Adrenal gland (tissue), 12 donors: ENCODE measurements around the gene EFNA3. TPM values are rescaled to one million over a fixed set of nuclear protein-coding genes. Genes with fewer than 3 reads are reported as not detected.

ENCODE experiments used
- DNase-seq, 7 donors: peaks; one replicate each; pipeline ENCODE4 v3.0.0-alpha.2; 2019 to 2020
- H3K27ac ChIP-seq, 5 donors: fragments of 200-600 bp; sonication (generic) in 4 of 5; 1 replicate in 3 of 5; 2 replicates in 2 of 5; pipeline versions ENCODE4 v1.5.1 to v1.8.0; 2016 to 2020; ENCODE audit warnings: mild to moderate bottlenecking in 1 of 5
- H3K27me3 ChIP-seq: fragments of 200-600 bp; 2 replicates; pipeline ENCODE4 v1.8.0; 2021
- H3K36me3 ChIP-seq, 2 donors: fragments of 200-600 bp; replicated peaks in 1 of 2; 1 replicate in 1 of 2; 2 replicates in 1 of 2; pipeline versions ENCODE4 v1.5.1 to v1.8.0; 2018 to 2022
- H3K4me1 ChIP-seq, 2 donors: fragments of 200-600 bp; replicated peaks in 1 of 2; 1 replicate in 1 of 2; 2 replicates in 1 of 2; pipeline versions ENCODE4 v1.5.1 to v1.8.0; 2018 to 2021
- H3K4me3 ChIP-seq, 4 donors: fragments of 200-600 bp; sonication (generic) in 3 of 4; one replicate each; pipeline ENCODE4 v1.5.1; 2016 to 2018
- H3K9me3 ChIP-seq, 3 donors: fragments of 200-600 bp; sonication (generic) in 1 of 3; replicated peaks in 1 of 3; 1 replicate in 2 of 3; 2 replicates in 1 of 3; pipeline versions ENCODE4 v1.5.1 to v1.8.0; 2016 to 2021
- CTCF ChIP-seq, 6 experiments: fragments of 450-650 bp in 4 of 6; fragments of 200-600 bp in 2 of 6; sonication (generic) in 1 of 6; IDR thresholded peaks; 1 replicate in 5 of 6; 2 replicates in 1 of 6; pipeline versions ENCODE4 v1.5.1 to v1.8.0; 2016 to 2021; ENCODE audit warnings: antibody characterized with exemption in 6 of 6, mild to moderate bottlenecking in 2 of 6, moderate library complexity in 1 of 6
- POLR2A ChIP-seq, 2 donors: fragments of 450-650 bp; IDR thresholded peaks; one replicate each; pipeline ENCODE4 v1.6.1; 2017; ENCODE audit warnings: antibody characterized with exemption in 2 of 2, mild to moderate bottlenecking in 2 of 2, moderate library complexity in 1 of 2
- WGBS, 4 donors: extraction: QIAGEN DNeasy Blood & Tissue Kit in 2 of 4; methylation state at CpG; one replicate each; pipeline versions ENCODE4 v1.1.5 to v1.1.7; 2013 to 2017; 5-methylcytosine and 5-hydroxymethylcytosine counted together
- intact Hi-C, 2 donors: fragments of 100-400 bp; cut with DNase I; formaldehyde crosslinking; loops; one replicate each; pipeline versions ENCODE4 v1.14.1 to v1.15.0; 2022 to 2023
- polyA plus RNA-seq, 3 donors: library from polyadenylated mRNA; stranded (reverse); fragments of 200-250 nt in 2 of 3; fragments of 350-450 nt in 1 of 3; fragmentation: Illumina TruSeq in 1 of 3; extraction: RNeasy Lipid Tissue Mini Kit (QIAGEN cat#74804) in 1 of 3; gene quantifications; one replicate each; pipeline ENCODE4 v1.2.3, GENCODE V29; 2013 to 2014
- total RNA-seq, 9 donors: library from RNA; depleted of rRNA in 4 of 9; stranded (reverse); fragments of >200 nt in 4 of 9; fragments of 120-200 nt in 1 of 9; fragmentation: NEBNext Ultra II Directional in 1 of 9; extraction: Animal tissue kit (Norgen Biotek cat#: 25700) in 1 of 9; gene quantifications; one replicate each; pipeline versions ENCODE4 v1.1.0 to v1.2.4, GENCODE V29; 2013 to 2023
- donor health status: healthy with polysubstance abuse.
- donor health status: Bipolar disorder and iron deficiency.
- donor health status: DM: yes; HTN: yes; CAD: no.
- donor health status: DM: no; HTN: no; CAD: no.
- donor health status: DM: no; HTN: no; CAD: no.
- donor health status: DM: yes; HTN: yes; CAD: no.

Gene EFNA3
- total and polyA plus RNA-seq, 12 donors: 1.4 to 7.3 (median 3.3) TPM

GRCh38 chr1:155077758-155078445 is 735 bp upstream of the EFNA3 start:
- no peak overlapping the region for H3K4me3 ChIP-seq
- WGBS, 4 donors: 48 to 70% (median 62%) methylated on average over 2 to 4 of the region's 4 CpGs
- peak in 2 of 7 donors; percentile 29 to 41 for DNase-seq

GRCh38 chr1:155079210-155079486 is 511 bp downstream of the EFNA3 start:
- TF ChIP-seq CTCF (IDR thresholded peaks at IDR 0.05) (no peak), POLR2A (IDR thresholded peaks at IDR 0.05) (no peak)
- Histone ChIP-seq H3K4me3 (peak overlapping the region in 1 of 4 donors; percentile 57), H3K4me1 (peaks cover 28 to 48% of the 10 kb centered on the region in 2 donors), H3K27me3 (peaks cover 44% of the 10 kb centered on the region), H3K27ac (no peak overlapping the region), H3K36me3 (no peaks in the 10 kb centered on the region), H3K9me3 (no peaks in the 10 kb centered on the region)
- intact Hi-C loops: no loop called here
- 0 to 7% (median 6%) methylated on average over 5 to 10 of the region's 10 CpGs; no CpG with 5 or more reads in 1 of the 4 donors for WGBS, 4 donors
- no peak for DNase-seq

More at GRCh38 chr1:155077758-155078445, 735 bp upstream of the EFNA3 start:
- no peak for TF ChIP-seq CTCF (IDR thresholded peaks at IDR 0.05)
- TF ChIP-seq POLR2A (IDR thresholded peaks at IDR 0.05): no peak
- no peak overlapping the region for H3K27ac ChIP-seq
- no peaks in the 10 kb centered on the region for H3K9me3 ChIP-seq
- peaks cover 32% of the 10 kb centered on the region for H3K27me3 ChIP-seq
- H3K4me1 ChIP-seq: peaks cover 28 to 46% of the 10 kb centered on the region in 2 donors
- H3K36me3 ChIP-seq: no peaks in the 10 kb centered on the region
- intact Hi-C loops: no loop called here

GRCh38 chr1:155079487-155080311 is 1.1 kb downstream of the EFNA3 start:
- intact Hi-C loops: loop anchor here in 1 of 2 donors (5.0 kb wide), 1 partner anchor 32 kb away; no protein-coding TSS in a partner anchor
- 0 to 4% (median 2%) methylated on average over 5 to 66 of the region's 67 CpGs for WGBS, 4 donors
- DNase-seq: peak in 1 of 7 donors; percentile 17
- Histone ChIP-seq H3K4me3 (peak overlapping the region in 1 of 4 donors; percentile 57), H3K4me1 (peaks cover 33 to 52% of the 10 kb centered on the region in 2 donors), H3K36me3 (no peaks in the 10 kb centered on the region), H3K27me3 (peaks cover 44% of the 10 kb centered on the region), H3K27ac (no peak overlapping the region), H3K9me3 (no peaks in the 10 kb centered on the region)
- TF ChIP-seq POLR2A (IDR thresholded peaks at IDR 0.05) (no peak), CTCF (IDR thresholded peaks at IDR 0.05) (no peak)
